CD4-positive, alpha-beta memory T cell (primary cell): ENCODE measurements around the gene CCDC88C. TPM values are rescaled to one million over a fixed set of nuclear protein-coding genes. Genes with fewer than 3 reads are reported as not detected.

ENCODE experiments used
- CTCF ChIA-PET: fragments of 350-600 bp; sonication (Branson Sonifier 250); formaldehyde crosslinking; loops from one replicate; lab custom pipeline; 2021; ENCODE audit warnings: inconsistent platforms; ENCODE audit not compliant: partially characterized antibody; lab: Charles Lee
- POLR2A ChIA-PET: fragments of 350-600 bp; sonication (Branson Sonifier 250); formaldehyde crosslinking; loops from one replicate; lab custom pipeline; 2021; ENCODE audit not compliant: partially characterized antibody; lab: Charles Lee
- DNase-seq, 5 donors: peaks; one replicate each; pipeline versions ENCODE4 v3.0.0 to v3.0.0-alpha.2; 2020 to 2022; ENCODE audit warnings: mixed read lengths in 1 of 5
- H3K27ac ChIP-seq: one replicate; pipeline ENCODE4 v1.7.0; 2013; ENCODE audit warnings: low read depth, low read length
- H3K27me3 ChIP-seq: 2 replicates; pipeline ENCODE4 v1.7.0; 2013; ENCODE audit warnings: mild to moderate bottlenecking, low read length, moderate library complexity; ENCODE audit not compliant: insufficient read depth
- H3K36me3 ChIP-seq: 2 replicates; pipeline ENCODE4 v1.7.0; 2013; ENCODE audit warnings: mild to moderate bottlenecking, low read length, moderate library complexity; ENCODE audit not compliant: insufficient read depth
- H3K4me1 ChIP-seq: 2 replicates; pipeline ENCODE4 v1.7.0; 2013; ENCODE audit warnings: mild to moderate bottlenecking, low read length, moderate library complexity; ENCODE audit not compliant: insufficient read depth
- H3K4me3 ChIP-seq, 2 donors: one replicate each; pipeline ENCODE4 v1.7.0; 2013; ENCODE audit warnings: low read length in 2 of 2, mild to moderate bottlenecking in 1 of 2
- H3K9me3 ChIP-seq, 2 donors: one replicate each; pipeline ENCODE4 v1.7.0; 2013; ENCODE audit warnings: low read length in 2 of 2, control low read depth in 1 of 2; ENCODE audit not compliant: control insufficient read depth in 1 of 2
- H3K27ac Mint-ChIP-seq, 7 donors: one replicate each; pipeline ENCODE4 v1.8.0; 2020 to 2021; ENCODE audit warnings: mixed read lengths in 7 of 7, mild to moderate bottlenecking in 6 of 7, inconsistent platforms in 3 of 7, moderate library complexity in 3 of 7
- H3K27me3 Mint-ChIP-seq, 2 donors: one replicate each; pipeline ENCODE4 v1.8.0; 2020 to 2021; ENCODE audit warnings: mixed read lengths in 2 of 2
- H3K36me3 Mint-ChIP-seq, 2 donors: one replicate each; pipeline ENCODE4 v1.8.0; 2020 to 2021; ENCODE audit warnings: mixed read lengths in 2 of 2, inconsistent platforms in 1 of 2, mild to moderate bottlenecking in 1 of 2
- H3K4me1 Mint-ChIP-seq, 4 donors: one replicate each; pipeline ENCODE4 v1.8.0; 2020 to 2021; ENCODE audit warnings: mixed read lengths in 4 of 4, mild to moderate bottlenecking in 1 of 4
- H3K4me3 Mint-ChIP-seq, 8 donors: one replicate each; pipeline ENCODE4 v1.8.0; 2020 to 2021; ENCODE audit warnings: mixed read lengths in 8 of 8, mild to moderate bottlenecking in 7 of 8, moderate library complexity in 6 of 8, inconsistent platforms in 3 of 8
- H3K9me3 Mint-ChIP-seq, 8 donors: one replicate each; pipeline ENCODE4 v1.8.0; 2020 to 2021; ENCODE audit warnings: mixed read lengths in 8 of 8, mild to moderate bottlenecking in 5 of 8, inconsistent platforms in 3 of 8, moderate library complexity in 1 of 8
- intact Hi-C: fragments of 100-400 bp; cut with micrococcal nuclease; formaldehyde crosslinking; loops from one replicate; pipeline ENCODE4 v1.15.1; 2023
- polyA plus RNA-seq, 2 donors: library from polyadenylated mRNA; unstranded; fragments of 300-500 nt; fragmentation: Illumina TruSeq; gene quantifications; one replicate each; pipeline ENCODE4 v1.2.3, GENCODE V29; 2021
- total RNA-seq, 2 experiments: library from RNA; stranded (reverse); gene quantifications; one replicate each; pipeline ENCODE4 v1.2.3, GENCODE V29; 2021

The CCDC88C gene
- total and polyA plus RNA-seq, 4 experiments from 2014 or later = 17.1 to 293 (median 161) TPM

DNA sequence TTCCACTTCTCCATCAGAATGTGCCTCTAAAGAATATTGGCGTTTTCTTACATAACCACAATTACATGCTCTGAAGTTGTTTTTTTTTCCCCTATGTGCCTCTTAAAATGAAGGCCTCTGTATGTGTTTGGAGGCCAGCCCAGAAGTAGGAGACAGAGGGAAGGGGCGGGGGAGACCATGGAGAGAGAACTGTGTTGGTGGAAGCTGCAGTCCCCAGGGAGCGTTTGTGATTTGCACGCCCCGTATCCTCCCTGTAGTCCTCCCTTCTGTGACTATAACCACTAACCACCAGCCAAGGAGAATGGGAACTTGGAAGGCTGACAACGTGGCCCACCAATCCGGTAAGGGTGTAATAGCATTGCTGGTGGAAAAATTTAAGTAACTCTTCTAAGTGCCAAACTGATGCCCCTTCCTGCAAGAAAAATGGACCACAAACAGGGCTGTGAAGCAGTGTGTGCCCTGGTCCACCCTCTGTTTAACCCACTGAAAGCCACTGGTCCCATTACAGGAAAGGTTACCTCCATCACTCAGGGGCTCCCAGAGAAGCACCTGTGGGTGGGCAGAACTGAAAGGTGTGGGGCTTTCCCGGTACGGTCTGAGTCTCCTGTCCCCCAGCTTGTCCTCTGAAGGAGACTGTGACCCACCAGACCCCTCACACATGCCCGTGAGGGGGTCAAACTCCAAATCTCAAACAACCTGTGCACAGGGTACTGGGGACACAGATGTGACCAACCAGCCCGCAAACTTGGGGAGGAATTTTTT, 36.8 kb downstream of the CCDC88C start:
- POLR2A ChIA-PET = interaction anchor here (1.1 to 15.1 kb wide), 2 partner anchors 32 to 34 kb away, joined by 3 to 268 read pairs; partner anchors contain the start of gene CCDC88C
- peak overlapping the region; percentile 78 to 96 (median 87) for H3K27ac Mint-ChIP-seq
- Histone ChIP-seq H3K9me3 (no peaks in the 10 kb centered on the region), H3K4me1 (peaks cover 99% of the 10 kb centered on the region), H3K4me3 (no peak overlapping the region), H3K36me3 (peaks cover 19% of the 10 kb centered on the region), H3K27me3 (no peaks in the 10 kb centered on the region), H3K27ac (peak overlapping the region; percentile 48)
- no peak for DNase-seq
- peak overlapping the region in 7 of 8 donors; percentile 7 to 73 (median 44) for H3K4me3 Mint-ChIP-seq
- H3K27me3 Mint-ChIP-seq = no peaks in the 10 kb centered on the region
- H3K9me3 Mint-ChIP-seq = no peaks in the 10 kb centered on the region
- H3K36me3 Mint-ChIP-seq = peaks cover 20 to 75% of the 10 kb centered on the region in 2 donors
- CTCF ChIA-PET = interaction anchor here (1.9 kb wide), 1 partner anchor 57 kb away, joined by 5 read pairs; no protein-coding TSS in a partner anchor
- peaks cover 75 to 100% (median 94%) of the 10 kb centered on the region in 4 donors for H3K4me1 Mint-ChIP-seq
- intact Hi-C loops = no loop called here

DNA sequence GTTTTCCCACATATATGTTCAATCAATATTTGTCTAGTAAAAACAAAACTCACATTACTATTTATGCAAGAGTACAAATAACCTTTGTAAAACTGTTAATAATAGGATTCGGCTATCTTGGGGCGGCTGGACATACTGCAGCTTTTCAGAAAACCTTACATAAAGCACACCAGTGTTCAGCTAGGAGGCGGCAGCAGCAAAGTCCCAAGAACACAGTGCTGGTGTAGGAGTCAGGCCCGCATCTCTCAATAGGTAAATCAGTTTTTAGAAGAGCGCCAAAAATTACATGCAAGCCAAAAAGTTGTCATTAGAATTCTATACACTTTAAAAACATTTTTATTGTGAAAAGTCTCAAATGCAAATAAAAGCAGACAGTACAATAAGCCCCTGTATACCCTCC, 37.5 kb downstream of the CCDC88C start:
- peak overlapping the region in 7 of 8 donors; percentile 4 to 73 (median 35) for H3K4me3 Mint-ChIP-seq

DNA sequence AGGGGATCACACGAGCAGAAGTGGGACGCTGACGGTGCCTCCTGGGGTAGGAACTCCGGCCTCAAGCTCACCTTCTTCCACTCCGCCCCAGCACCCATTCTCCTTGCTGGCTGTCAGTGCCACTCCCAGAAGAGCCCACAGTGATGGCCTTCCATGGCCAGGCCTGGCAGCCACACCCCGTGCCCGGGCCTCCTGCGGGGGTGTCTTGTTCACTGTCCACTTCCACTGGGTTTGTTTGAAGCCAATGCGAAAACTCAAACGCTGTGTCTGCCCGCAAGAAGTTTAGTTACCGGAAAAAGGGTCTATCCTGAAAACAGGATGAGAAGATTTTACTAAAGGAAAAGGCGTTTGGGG, 38.1 kb downstream of the CCDC88C start:
- Histone ChIP-seq H3K9me3 (no peaks in the 10 kb centered on the region), H3K4me3 (no peak overlapping the region), H3K27me3 (no peaks in the 10 kb centered on the region), H3K4me1 (peaks cover 99% of the 10 kb centered on the region), H3K27ac (peak overlapping the region; percentile 48), H3K36me3 (peaks cover 19% of the 10 kb centered on the region)
- no peak for DNase-seq
- intact Hi-C loops = no loop called here
- POLR2A ChIA-PET = interaction anchor here (0.7 to 15.1 kb wide), 6 partner anchors 8 to 44 kb away, joined by 3 to 268 read pairs (median 10); partner anchors contain the start of gene CCDC88C
- CTCF ChIA-PET = interaction anchor here (0.6 to 1.9 kb wide), 4 partner anchors 25 to 56 kb away, joined by 3 to 5 read pairs (median 4); no protein-coding TSS in a partner anchor
- peaks cover 80 to 100% (median 96%) of the 10 kb centered on the region in 4 donors for H3K4me1 Mint-ChIP-seq
- H3K4me3 Mint-ChIP-seq = peak overlapping the region in 5 of 8 donors; percentile 13 to 86 (median 48)
- no peaks in the 10 kb centered on the region for H3K27me3 Mint-ChIP-seq
- peak overlapping the region; percentile 79 to 96 (median 84) for H3K27ac Mint-ChIP-seq
- H3K9me3 Mint-ChIP-seq = no peaks in the 10 kb centered on the region
- H3K36me3 Mint-ChIP-seq = peaks cover 20 to 76% of the 10 kb centered on the region in 2 donors

More for the DNA sequence above, 37.5 kb downstream of the CCDC88C start:
- intact Hi-C loops = no loop called here
- no peaks in the 10 kb centered on the region for H3K27me3 Mint-ChIP-seq
- H3K27ac Mint-ChIP-seq = peak overlapping the region; percentile 76 to 96 (median 84)
- DNase-seq = no peak
- H3K27me3 ChIP-seq = no peaks in the 10 kb centered on the region
- H3K9me3 ChIP-seq = no peaks in the 10 kb centered on the region
- H3K4me3 ChIP-seq = no peak overlapping the region
- ChIA-PET CTCF (interaction anchor here (1.3 to 1.9 kb wide), 2 partner anchors 26 to 57 kb away, joined by 3 to 5 read pairs; no protein-coding TSS in a partner anchor), POLR2A (interaction anchor here (0.7 to 15.1 kb wide), 4 partner anchors 22 to 43 kb away, joined by 3 to 268 read pairs (median 90); partner anchors contain the start of gene CCDC88C)
- H3K36me3 Mint-ChIP-seq = peaks cover 20 to 75% of the 10 kb centered on the region in 2 donors
- peak overlapping the region; percentile 48 for H3K27ac ChIP-seq
- H3K4me1 Mint-ChIP-seq = peaks cover 79 to 100% (median 96%) of the 10 kb centered on the region in 4 donors
- no peaks in the 10 kb centered on the region for H3K9me3 Mint-ChIP-seq
- peaks cover 19% of the 10 kb centered on the region for H3K36me3 ChIP-seq
- peaks cover 99% of the 10 kb centered on the region for H3K4me1 ChIP-seq

DNA sequence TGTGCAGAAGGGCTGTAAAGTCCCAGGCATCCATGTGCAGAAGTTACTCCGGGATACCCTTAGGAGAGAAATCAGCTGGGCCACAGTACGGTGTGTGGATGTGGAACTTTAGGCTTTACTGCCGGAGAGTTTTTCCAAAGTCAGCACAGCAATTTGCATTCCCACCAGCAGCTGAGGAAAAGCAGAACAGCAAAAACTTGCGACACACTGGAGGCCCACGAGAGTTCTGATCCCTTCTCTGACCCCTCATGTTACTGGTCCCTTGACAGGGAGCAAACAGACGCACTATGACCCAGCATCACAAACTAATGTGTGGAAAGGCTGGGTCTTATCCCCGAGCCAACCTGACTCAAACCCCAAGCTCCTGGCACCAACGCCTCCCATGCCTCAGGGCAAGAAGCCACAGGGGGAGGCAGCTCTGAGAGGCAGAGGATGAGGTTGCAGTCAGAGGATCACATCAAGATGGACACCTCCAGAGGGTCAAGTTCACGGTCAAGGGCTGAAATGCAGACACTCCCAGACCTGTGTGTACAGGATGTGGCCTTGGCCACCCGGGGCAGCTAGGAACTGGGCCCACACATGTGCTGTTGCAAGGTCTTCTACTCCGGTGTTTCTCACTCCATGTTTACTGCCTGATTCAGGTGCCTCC, 38.6 kb downstream of the CCDC88C start:
- Mint-ChIP-seq H3K4me1 (peaks cover 83 to 100% (median 97%) of the 10 kb centered on the region in 4 donors), H3K4me3 (peak overlapping the region in 5 of 8 donors; percentile 21 to 88 (median 68)), H3K36me3 (peaks cover 24 to 78% of the 10 kb centered on the region in 2 donors), H3K27ac (peak overlapping the region; percentile 77 to 96 (median 90)), H3K9me3 (no peaks in the 10 kb centered on the region), H3K27me3 (no peaks in the 10 kb centered on the region)
- Histone ChIP-seq H3K4me3 (no peak overlapping the region), H3K9me3 (no peaks in the 10 kb centered on the region), H3K4me1 (peaks cover 99% of the 10 kb centered on the region), H3K27me3 (no peaks in the 10 kb centered on the region), H3K27ac (peak overlapping the region; percentile 48), H3K36me3 (peaks cover 19% of the 10 kb centered on the region)
- CTCF ChIA-PET = interaction anchor here (0.6 to 1.9 kb wide), 5 partner anchors 13 to 56 kb away, joined by 3 to 5 read pairs (median 4); no protein-coding TSS in a partner anchor
- POLR2A ChIA-PET = interaction anchor here (0.8 to 15.1 kb wide), 5 partner anchors 8 to 36 kb away, joined by 3 to 268 read pairs (median 18); partner anchors contain the start of gene CCDC88C
- DNase-seq = no peak
- intact Hi-C loops = no loop called here

DNA sequence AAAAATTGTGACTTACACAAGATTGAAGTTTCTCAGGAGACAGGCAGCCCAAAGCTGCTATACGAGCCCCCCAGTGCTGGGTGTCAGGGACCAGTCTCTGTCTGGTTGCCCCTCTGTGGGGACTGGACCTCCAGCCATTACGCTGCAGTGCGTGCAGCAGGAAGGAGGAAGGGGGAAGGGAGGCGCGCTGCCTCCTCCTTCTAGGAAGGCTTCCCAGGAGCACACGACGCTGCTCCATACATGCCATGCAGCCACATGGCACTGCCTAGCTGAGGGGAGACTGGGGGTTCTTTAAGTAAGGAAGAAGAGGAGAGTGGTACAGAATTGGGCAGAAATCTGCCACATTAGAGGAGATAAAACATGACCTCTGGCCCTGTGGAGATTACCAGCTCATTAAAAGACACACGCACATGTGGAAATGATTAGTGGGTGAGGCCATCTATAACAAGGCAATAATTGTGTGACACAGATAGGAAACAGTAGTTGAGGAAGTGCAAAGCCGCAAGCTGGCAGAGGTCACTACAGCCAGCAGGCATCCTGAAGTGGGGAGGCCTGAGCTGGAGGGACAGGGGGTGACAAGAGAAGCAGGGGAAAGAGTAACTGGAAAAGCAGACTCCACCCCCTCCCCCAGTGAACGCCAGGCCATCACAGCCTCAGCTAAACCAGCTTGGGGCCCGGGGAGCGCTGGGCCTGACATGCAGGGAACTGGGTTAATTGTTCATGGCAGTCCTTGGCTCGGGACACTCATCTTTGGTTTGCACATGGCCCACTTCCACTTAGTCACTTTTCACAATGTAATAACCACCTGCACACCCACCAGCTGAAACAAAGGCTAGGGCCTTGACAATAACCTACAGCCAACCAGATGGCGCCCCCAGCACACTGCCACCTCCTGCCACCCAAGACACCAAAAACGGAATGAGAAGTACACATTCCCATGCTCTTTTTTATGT, 39.6 kb downstream of the CCDC88C start:
- DNase-seq = peak in 1 of 5 donors; percentile 51
- H3K27me3 ChIP-seq = no peaks in the 10 kb centered on the region
- H3K36me3 ChIP-seq = peaks cover 19% of the 10 kb centered on the region
- H3K4me1 Mint-ChIP-seq = peaks cover 87 to 100% (median 97%) of the 10 kb centered on the region in 4 donors
- peak overlapping the region; percentile 48 for H3K27ac ChIP-seq
- POLR2A ChIA-PET = interaction anchor here (0.6 to 15.1 kb wide), 7 partner anchors 9 to 60 kb away, joined by 3 to 268 read pairs (median 18); partner anchors contain the start of gene CCDC88C
- H3K36me3 Mint-ChIP-seq = peaks cover 24 to 72% of the 10 kb centered on the region in 2 donors
- peaks cover 99% of the 10 kb centered on the region for H3K4me1 ChIP-seq
- H3K4me3 Mint-ChIP-seq = peak overlapping the region; percentile 16 to 88 (median 70)
- CTCF ChIA-PET = interaction anchor here (0.6 to 1.7 kb wide), 13 partner anchors 10 to 54 kb away, joined by 3 to 6 read pairs (median 4); partner anchors contain the start of gene CCDC88C
- peak overlapping the region; percentile 5 to 13 for H3K4me3 ChIP-seq
- intact Hi-C loops = loop anchor here (1.0 kb wide), 1 partner anchor 22 kb away; no protein-coding TSS in a partner anchor
- no peaks in the 10 kb centered on the region for H3K9me3 Mint-ChIP-seq
- no peaks in the 10 kb centered on the region for H3K27me3 Mint-ChIP-seq
- H3K27ac Mint-ChIP-seq = peak overlapping the region; percentile 88 to 98 (median 95)
- no peaks in the 10 kb centered on the region for H3K9me3 ChIP-seq
